Measurements from ENCODE around the gene SLC2A8.

DNA sequence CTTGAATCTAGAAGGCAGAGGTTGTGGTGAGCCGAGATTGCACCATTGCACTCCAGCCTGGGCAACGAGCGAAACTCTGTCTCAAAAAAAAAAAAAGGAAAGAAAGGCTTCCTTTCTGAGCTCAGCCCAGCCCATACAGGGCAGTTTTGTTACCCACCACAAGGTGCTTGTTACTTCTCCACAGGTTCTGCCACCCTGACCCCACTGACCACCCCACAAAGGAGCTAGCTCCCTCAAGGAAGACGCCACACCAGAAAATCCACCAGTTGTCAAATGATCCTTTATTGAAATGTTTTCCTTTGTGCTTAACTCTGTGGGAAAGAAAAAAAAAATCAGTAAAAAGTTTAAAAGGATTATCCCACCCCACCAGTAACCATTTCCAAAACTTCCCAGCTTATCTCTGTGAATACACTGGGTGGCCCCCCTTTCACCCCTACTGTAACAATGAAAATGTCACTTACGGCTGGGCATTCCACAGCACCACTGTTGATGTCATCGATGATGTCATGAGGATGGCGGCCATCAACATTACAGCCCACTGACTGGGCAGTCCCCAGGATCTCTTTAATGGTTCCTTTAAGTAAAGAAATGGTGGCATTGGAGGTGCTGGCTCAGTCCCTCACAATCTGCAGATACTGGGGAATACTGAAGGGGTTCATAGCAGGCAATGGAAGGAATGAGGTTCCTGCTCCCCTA is 50.6 kb downstream of the SLC2A8 start:
- TF ChIP-seq TCF7L2 (IDR thresholded peaks at IDR 0.05; ENCODE audit: borderline replicate concordance, extremely low read depth, insufficient read depth, insufficient read length) (no peak), POLR2A (IDR thresholded peaks at IDR 0.05; ENCODE audit: borderline replicate concordance, extremely low read depth, insufficient read depth, insufficient read length) (no peak), EZH2 (IDR thresholded peaks at IDR 0.05) (no peak), POLR2AphosphoS5 (IDR thresholded peaks at IDR 0.05; ENCODE audit: low read depth, low read length) (no peak; the same call in 1 of the 2 replicates), CTCF (IDR thresholded peaks at IDR 0.05 in 2 of 3, conservative IDR thresholded peaks at IDR 0.05 in 1 of 3; ENCODE audit: borderline replicate concordance in 1 of 3, insufficient read depth in 1 of 3, low read depth in 2 of 3, low read length in 2 of 3) (no peak)
